OCI-LY1 (cell line): ENCODE data around the gene ST7L.

Experiments used
- H2AFZ ChIP-seq: fragments of 200-600 bp; sonication (generic), shearing (Covaris generic); 2 replicates; pipeline ENCODE4 v1.6.0; 2014; ENCODE audit warnings: antibody characterized with exemption, mild to moderate bottlenecking, low read length
- H3F3A ChIP-seq: fragments of 200-600 bp; sonication (generic), shearing (Covaris generic); 2 replicates; pipeline ENCODE4 v1.6.0; 2014; ENCODE audit warnings: mild to moderate bottlenecking, antibody characterized with exemption, low read length, moderate library complexity; ENCODE audit not compliant: insufficient read depth
- H3K27ac ChIP-seq: fragments of 200-600 bp; sonication (generic); 2 replicates; pipeline ENCODE4 v1.5.1; 2014; ENCODE audit warnings: low read length, mixed run types, mild to moderate bottlenecking, low read depth; ENCODE audit not compliant: poor library complexity, severe bottlenecking
- H3K27me3 ChIP-seq: fragments of 200-600 bp; sonication (generic); 2 replicates; pipeline ENCODE4 v1.6.0; 2014; ENCODE audit warnings: antibody characterized with exemption, mild to moderate bottlenecking, low read length, moderate library complexity; ENCODE audit not compliant: insufficient read depth
- H3K36me3 ChIP-seq: fragments of 200-600 bp; sonication (generic); 2 replicates; pipeline ENCODE4 v1.6.1; 2014; ENCODE audit warnings: mild to moderate bottlenecking, antibody characterized with exemption, low read length, moderate library complexity, mixed read lengths; ENCODE audit not compliant: insufficient read depth
- H3K4me1 ChIP-seq: fragments of 200-600 bp; sonication (generic); 2 replicates; pipeline ENCODE4 v1.5.1; 2014; ENCODE audit warnings: mild to moderate bottlenecking, low read length, moderate library complexity; ENCODE audit not compliant: insufficient read depth, severe bottlenecking
- H3K4me2 ChIP-seq: fragments of 200-600 bp; sonication (generic), shearing (Covaris generic); 2 replicates; pipeline ENCODE4 v1.6.1; 2014; ENCODE audit warnings: low read length
- H3K4me3 ChIP-seq: fragments of 200-600 bp; sonication (generic); 2 replicates; pipeline ENCODE4 v1.5.1; 2014; ENCODE audit warnings: low read length, low read depth, mild to moderate bottlenecking, mixed read lengths; ENCODE audit not compliant: poor library complexity, severe bottlenecking
- H3K79me2 ChIP-seq: fragments of 200-600 bp; shearing (Covaris generic); 2 replicates; pipeline ENCODE4 v1.6.1; 2016; ENCODE audit warnings: mixed run types, low read length, mixed read lengths; ENCODE audit not compliant: insufficient read depth
- H3K9ac ChIP-seq: fragments of 200-600 bp; sonication (generic), shearing (Covaris generic); 2 replicates; pipeline ENCODE4 v1.6.1; 2014; ENCODE audit warnings: mild to moderate bottlenecking, low read length, mixed read lengths
- H3K9me2 ChIP-seq: fragments of 200-600 bp; sonication (generic), shearing (Covaris generic); 2 replicates; pipeline ENCODE4 v1.6.1; 2014; ENCODE audit warnings: low read depth, mild to moderate bottlenecking, low read length, mixed read lengths
- H3K9me3 ChIP-seq: fragments of 200-600 bp; shearing (Covaris generic); 2 replicates; pipeline ENCODE4 v1.6.1; 2014; ENCODE audit warnings: low read length, mixed read lengths
- H4K20me1 ChIP-seq: fragments of 200-600 bp; sonication (generic), shearing (Covaris generic); 2 replicates; pipeline ENCODE4 v1.6.0; 2016; ENCODE audit warnings: mild to moderate bottlenecking, low read length; ENCODE audit not compliant: insufficient read depth
- CTCF ChIP-seq: fragments of 200-600 bp; sonication (generic), shearing (Covaris generic); IDR thresholded peaks from 2 replicates; pipeline ENCODE4 v1.5.1; 2017; ENCODE audit warnings: mild to moderate bottlenecking, antibody characterized with exemption, low read length, moderate library complexity, mixed read lengths
- EZH2 ChIP-seq: fragments of 200-600 bp; sonication (generic), shearing (Covaris generic); IDR thresholded peaks from 2 replicates; pipeline ENCODE4 v1.8.0; 2017; ENCODE audit warnings: borderline replicate concordance, mixed run types, mild to moderate bottlenecking, antibody characterized with exemption, low read length, moderate library complexity, mixed read lengths

The ST7L gene

GRCh38 chr1:112520166-112520565 lies 98.8 kb downstream of the ST7L start:
- Histone ChIP-seq H3K36me3 (no peaks in the 10 kb centered on the region), H3K79me2 (no peaks in the 10 kb centered on the region), H4K20me1 (no peaks in the 10 kb centered on the region), H3K4me3 (no peak overlapping the region), H3K9ac (no peak overlapping the region), H3K27ac (no peak overlapping the region), H3K9me3 (no peaks in the 10 kb centered on the region), H3F3A (no peaks in the 10 kb centered on the region), H3K9me2 (no peaks in the 10 kb centered on the region), H3K4me2 (no peak overlapping the region), H3K27me3 (no peaks in the 10 kb centered on the region), H2AFZ (no peak overlapping the region), H3K4me1 (no peaks in the 10 kb centered on the region)
- TF ChIP-seq CTCF (no peak), EZH2 (no peak)

- Histone ChIP-seq H3K4me1 (no peaks in the 10 kb centered on the region), H3K79me2 (no peaks in the 10 kb centered on the region), H3K27me3 (no peaks in the 10 kb centered on the region), H3K9me2 (no peaks in the 10 kb centered on the region), H4K20me1 (no peaks in the 10 kb centered on the region), H3K4me2 (no peak overlapping the region), H3F3A (no peaks in the 10 kb centered on the region), H3K27ac (no peak overlapping the region), H3K36me3 (no peaks in the 10 kb centered on the region), H2AFZ (no peak overlapping the region), H3K4me3 (no peak overlapping the region), H3K9ac (no peak overlapping the region), H3K9me3 (no peaks in the 10 kb centered on the region)
- TF ChIP-seq CTCF, result no peak
- no peak for TF ChIP-seq EZH2
Observed at GRCh38 chr1:112518186-112518585, 100.8 kb downstream of the ST7L start.

DNA sequence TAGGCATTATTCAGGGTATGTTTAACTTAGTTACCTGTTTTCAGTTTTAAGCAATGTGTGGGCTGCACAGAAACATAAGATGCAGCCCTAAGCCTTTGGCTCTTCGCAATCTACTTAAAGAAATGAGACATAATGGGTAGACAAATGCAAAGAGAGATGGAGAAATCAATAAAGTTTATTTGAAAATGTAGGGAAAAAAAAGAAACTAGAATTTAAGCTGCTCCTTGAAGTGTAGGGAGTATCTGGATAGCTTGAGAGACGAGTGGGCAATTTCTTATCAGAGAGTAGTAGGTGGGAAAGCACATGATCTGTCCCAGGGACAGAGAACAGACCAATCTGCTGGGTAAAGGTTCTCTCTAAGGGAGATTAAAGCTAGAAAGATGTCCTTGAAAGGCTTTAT lies 101.3 kb downstream of the ST7L start:
- Histone ChIP-seq H3K4me1 (no peaks in the 10 kb centered on the region), H3F3A (no peaks in the 10 kb centered on the region)

More for the DNA sequence above, 101.3 kb downstream of the ST7L start:
- H3K9ac ChIP-seq, result no peak overlapping the region
- no peaks in the 10 kb centered on the region for H3K9me3 ChIP-seq
- H3K27me3 ChIP-seq, result no peaks in the 10 kb centered on the region
- H4K20me1 ChIP-seq, result no peaks in the 10 kb centered on the region
- TF ChIP-seq CTCF (no peak), EZH2 (no peak)
- H2AFZ ChIP-seq, result no peak overlapping the region
- H3K27ac ChIP-seq, result no peak overlapping the region
- H3K4me3 ChIP-seq, result no peak overlapping the region
- H3K9me2 ChIP-seq, result no peaks in the 10 kb centered on the region
- no peaks in the 10 kb centered on the region for H3K36me3 ChIP-seq
- H3K79me2 ChIP-seq, result no peaks in the 10 kb centered on the region
- no peak overlapping the region for H3K4me2 ChIP-seq
